HG02943 (cell line): ENCODE results near the gene NXPH2.

ENCODE experiments used
- ATAC-seq: cut with Tn5 transposase; IDR thresholded peaks from one replicate; pipeline ENCODE4 v1.9.1; 2021; ENCODE audit warnings: mild to moderate bottlenecking, low read depth, moderate library complexity; ENCODE audit not compliant: unreplicated experiment

The NXPH2 gene

DNA sequence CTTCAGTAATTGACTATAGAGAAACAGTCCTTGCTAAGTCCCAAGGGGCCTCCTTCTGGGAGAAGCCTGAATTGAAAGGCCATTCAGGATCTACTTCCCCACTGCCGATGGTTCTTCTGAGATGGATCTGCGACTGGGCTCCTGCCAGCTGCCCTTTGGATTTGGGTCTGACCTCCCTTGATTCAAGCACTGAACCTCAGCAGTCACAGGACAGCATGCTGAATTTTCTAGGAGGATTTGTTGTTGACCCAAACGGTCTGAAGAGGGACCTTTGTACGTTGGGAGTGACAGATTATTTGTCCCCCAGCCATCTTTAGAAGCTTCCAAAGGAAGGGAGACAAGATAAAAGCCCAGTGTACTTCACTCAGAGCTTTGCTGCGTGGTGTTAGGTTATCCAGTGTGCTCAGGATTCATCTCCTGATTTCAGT, 67.1 kb downstream of the NXPH2 start:
- ATAC-seq, result no peak

DNA sequence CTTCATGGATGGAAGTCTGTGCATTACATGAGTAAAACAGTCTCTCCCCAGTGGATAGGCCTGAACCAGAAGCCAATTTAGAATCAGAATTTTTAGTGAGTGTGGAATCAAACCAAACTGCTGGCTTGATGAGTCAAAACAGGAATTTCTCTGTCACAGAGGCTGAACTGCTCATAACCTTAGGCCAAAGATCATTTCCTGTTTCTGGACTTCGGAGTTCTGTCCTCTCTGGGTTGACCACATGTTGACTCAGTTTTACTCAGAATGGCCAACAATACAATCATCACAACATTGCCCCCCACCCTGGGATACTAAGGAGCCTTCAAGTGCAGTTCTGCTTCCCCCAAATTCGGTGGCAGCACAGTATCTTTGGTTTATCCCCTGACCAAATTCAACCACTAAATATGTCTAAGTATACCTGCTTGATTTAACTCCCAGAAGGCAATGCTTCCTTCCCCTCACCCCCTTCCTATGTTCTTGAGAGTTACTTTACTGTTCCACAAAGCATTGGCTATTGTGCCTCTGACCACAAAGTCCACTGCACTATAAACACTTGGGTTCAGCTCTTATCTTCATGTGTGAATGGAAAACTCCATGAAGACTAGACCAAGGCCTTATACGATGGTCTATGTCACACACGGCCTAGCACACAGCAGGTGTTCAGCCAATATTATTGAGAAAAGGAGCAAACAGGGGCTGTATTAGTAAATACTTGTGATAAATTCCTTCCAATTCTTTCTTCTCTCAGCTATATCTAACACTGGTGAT, 67.8 kb downstream of the NXPH2 start:
- peak; percentile 90 for ATAC-seq

DNA sequence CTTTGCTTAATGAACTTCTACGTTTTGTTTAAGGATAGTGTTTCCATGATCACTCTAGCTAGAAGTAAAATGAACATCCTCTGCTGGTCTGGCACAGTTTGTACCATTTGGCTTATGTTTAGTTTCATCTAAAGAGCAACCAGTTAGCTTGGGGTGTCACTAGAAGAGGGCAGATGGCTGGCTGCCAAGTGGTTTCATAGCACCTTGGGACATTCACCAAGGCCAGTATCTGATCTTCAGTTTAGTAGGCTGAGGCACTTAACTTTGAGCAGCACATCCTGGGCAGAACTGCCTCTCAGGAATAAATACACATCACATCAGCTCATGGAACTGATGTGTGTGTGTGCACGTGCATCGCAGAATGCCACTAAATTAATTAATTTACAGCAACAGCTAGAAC, 68.4 kb downstream of the NXPH2 start:
- ATAC-seq, result peak; percentile 71

DNA sequence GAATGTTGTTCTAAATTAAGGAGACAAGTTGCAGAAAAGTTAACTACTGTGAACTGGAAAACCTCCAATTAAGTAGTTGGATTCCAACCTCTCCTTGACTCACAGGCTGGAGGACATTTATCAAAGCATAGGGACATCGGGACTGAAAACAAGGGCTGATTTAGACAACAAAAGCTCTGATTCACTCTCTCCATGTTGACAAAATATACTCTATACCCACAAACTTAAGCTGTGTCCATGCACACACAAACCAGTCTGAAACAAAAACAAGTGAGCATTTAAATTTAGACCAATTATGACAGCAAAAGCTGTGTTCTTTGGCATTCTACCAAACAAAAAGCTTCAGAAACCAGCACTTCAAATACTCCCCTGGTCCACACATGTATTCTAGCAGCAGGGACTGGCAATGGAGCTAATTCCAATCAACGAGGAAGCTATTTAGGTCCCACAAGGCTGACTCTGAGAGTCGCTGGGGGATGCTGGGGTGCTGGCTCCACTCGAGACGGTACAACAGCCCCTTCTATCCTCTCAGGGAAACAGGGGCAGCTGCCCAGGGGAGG, 71.4 kb downstream of the NXPH2 start:
- ATAC-seq, result no peak

DNA sequence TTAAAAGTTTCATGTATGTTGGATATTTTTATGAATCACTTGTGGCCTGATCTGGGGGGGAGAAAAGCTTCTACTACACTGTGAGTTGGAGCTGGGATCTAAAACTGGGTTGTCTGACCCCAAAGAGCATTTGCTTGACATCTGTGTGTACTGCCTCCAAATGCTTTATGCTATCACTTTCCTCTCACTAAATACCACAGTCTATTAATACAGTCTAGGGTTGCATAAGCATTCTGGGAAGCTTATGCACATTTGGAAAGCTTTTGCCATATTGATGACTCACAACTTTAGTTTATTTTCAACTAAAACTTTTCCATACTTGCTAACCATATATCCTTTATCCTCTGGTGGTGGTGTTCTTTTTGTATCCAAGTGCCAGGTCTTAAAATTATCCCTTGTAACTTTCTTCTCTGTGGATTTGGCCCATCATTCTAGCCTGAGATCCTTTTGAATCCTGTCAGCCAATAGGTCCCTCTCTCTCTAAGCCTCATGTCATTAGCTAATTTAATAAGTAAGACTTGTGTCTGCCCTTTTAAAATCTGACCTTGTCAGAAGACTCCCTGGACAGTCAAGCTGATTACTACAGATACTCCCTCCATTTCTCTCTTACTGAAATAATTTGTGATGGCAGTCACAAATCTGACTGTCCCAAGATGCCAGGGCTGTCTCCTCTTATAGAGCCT, 72.7 kb downstream of the NXPH2 start:
- ATAC-seq, result no peak

DNA sequence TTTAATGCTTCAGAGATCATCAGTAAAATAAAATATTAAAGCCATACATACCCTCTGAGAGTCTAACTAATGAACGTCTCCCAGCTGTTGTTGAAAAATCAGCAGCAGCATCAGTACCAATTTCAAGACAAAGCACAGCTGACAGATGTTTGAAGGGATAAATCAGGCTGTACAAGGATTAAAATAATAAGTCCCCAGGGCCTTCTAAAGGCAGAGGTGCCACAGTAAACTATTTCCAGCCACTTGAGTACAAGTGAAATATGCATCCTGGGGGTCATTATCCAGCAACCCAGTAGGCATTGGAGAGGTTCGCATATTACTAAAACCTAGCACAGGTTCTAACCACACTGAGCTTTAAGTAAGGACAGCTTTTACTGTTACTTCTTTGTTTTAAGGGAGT, 76.9 kb downstream of the NXPH2 start:
- ATAC-seq, result no peak

DNA sequence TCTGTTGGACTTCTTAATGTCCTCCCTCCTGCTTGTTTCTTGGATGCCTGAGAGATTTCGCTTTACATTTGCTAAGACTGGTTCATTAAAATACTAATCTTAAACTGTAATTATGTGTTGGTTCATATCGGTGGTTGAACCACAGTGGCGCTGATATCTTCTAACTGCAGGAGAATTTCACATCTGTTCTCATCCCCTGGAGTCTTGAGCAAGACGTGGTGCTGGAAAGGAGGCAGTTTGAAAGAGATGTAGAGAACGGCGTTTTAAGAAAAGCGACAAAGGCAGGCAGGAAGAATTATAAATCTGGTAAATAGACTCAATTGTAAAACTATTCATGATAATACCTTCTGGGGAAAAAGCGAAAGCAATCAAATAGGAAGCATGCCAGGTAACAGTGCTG, 79.5 kb downstream of the NXPH2 start:
- ATAC-seq, result no peak

DNA sequence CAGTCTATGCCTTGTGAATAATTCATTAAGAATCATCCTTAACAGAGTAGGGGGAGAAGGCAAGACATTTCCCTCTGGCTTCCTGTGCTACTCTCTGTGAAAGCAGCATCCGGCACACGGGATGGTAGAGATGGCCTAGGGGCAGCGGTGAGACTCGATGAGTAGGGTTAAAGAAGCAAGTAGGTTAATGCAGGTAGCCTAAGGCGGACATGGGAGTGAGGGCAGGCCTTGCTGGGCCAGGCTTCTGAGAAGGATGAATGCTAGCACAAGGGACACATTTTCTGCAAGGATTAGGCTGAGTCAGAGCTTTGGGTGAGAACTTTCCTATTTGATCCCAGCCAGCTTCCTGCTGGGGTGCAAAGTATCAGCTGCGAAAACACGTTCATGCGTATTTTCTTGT, 80.8 kb downstream of the NXPH2 start:
- ATAC-seq, result no peak

DNA sequence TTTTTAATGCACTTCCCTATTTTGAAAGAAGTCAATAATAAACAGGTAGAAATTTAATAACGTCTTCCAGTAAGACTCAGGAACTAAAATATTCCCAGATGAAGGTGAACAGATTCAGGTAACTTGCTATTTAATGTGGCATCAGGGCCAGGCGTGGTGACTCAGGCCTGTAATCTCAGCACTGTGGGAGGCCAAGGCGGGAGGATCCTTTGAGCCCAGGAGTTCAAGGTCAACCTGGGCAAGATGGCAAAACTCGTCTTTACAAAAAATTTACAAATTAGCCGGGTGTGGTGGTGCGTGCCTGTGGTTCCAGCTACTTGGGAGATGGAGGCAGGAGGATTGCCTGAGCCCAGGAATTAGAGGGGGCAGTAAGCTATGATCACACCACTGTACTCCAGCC, 81.8 kb downstream of the NXPH2 start:
- no peak for ATAC-seq

DNA sequence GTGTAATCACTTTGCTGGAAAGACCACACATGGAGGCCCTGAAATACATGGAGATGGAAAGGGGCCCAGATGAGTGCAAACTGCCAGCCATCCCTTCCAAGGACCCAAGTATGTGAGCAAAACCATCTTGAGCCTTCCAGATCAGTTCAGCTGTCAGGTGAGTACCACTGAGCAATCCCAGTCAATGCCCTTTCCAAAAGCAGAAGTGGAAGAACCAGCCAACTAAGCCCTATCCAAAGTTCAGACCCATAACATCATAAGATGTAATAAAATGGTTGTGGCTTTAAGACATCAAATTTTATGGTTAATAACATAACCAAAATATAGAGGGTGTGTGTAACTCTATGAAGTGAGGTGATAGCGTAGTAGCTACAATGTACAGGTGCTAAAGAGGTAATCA, 88.5 kb downstream of the NXPH2 start:
- ATAC-seq, result no peak

DNA sequence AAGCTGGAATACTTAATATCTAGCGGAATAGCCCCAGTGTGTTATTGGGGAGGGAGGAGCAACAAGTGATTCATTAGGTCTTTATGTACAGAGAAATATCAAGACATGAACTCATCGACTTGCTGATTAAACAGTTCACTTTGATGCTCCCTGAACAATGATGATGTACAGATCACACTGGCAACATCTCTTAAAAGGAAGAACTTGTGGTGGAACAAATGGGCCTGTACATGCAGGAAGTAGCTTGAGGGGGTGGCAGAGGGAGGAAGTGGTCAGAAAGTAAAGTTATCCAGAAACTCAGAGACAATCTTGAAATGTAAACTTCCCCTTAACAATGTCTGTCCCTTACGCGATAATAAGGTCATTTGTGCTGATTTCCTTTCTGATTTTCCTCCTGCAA, 90.5 kb downstream of the NXPH2 start:
- peak; percentile 80 for ATAC-seq

DNA sequence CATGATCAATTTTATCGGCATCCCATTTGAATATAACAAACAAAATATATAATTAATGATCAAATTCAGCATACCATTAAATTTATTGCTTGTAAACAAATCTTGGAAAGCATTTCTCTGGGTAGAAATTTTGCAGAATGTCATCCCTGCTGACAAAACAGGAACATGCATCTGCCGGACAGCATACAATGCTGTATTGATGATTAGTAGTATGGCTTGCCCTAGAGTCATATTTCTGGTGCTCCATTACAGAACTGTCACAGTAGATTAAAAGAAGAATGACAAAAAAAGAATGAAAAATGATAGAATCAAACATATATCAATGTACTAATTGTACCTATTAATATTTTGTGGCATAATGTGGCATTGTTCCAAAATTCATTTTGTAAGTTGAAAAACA, 98.0 kb downstream of the NXPH2 start:
- ATAC-seq, result no peak

DNA sequence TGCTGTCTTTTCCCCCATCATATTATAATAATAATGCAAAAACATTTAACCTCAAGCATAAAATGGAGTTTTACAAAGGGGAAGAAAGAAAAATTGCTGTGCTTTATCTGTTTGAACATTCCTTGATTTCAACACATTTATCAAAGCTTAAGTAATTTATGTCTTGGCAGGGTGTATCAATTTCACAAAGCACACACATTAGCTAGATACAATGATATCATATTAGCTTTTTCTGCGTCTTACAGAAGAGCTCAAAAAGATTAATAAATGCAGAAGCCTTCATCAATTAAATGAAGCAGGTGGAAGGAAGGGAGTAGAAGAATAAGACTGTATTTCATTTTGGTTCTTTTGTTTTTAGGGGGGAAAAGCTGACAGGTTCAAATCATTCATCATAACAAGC, 103.0 kb downstream of the NXPH2 start:
- no peak for ATAC-seq

DNA sequence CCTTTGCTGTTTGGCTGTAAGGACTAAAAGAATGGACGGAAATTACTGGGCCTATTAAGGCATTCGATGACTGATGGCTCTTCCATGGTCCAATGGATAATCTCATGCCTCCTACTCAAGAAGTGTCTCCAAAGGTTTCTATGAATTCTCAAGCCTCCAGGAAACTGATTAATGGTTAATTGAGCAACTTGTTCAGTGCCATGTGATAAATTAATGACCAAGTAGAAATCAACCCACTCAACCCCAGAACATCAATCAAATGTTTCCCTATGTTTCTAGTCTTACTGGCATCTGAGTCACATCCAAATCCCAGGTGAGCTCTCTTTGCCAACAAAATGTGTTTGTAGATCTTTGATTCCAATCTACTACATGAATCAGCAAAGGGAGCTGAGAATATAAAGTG, 103.6 kb downstream of the NXPH2 start:
- no peak for ATAC-seq

DNA sequence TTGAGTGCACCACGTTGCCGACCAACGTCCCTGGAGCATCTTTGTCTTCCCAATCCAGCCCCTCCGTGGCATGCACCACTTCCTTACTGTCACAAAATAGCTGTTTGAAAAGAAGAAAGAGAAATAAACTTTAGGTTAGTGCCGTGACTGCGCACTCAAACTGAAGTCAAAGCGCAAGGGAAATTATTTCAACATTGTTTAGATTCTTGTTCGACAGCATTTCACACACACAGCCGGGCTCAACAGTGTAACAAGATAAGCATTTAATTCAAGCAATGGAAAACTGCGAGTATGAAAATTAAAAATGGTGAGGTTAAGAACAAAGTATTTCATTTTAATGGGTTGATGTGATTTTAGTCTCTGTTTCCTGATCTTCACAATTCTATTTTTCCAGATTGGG, 108.6 kb downstream of the NXPH2 start:
- no peak for ATAC-seq

DNA sequence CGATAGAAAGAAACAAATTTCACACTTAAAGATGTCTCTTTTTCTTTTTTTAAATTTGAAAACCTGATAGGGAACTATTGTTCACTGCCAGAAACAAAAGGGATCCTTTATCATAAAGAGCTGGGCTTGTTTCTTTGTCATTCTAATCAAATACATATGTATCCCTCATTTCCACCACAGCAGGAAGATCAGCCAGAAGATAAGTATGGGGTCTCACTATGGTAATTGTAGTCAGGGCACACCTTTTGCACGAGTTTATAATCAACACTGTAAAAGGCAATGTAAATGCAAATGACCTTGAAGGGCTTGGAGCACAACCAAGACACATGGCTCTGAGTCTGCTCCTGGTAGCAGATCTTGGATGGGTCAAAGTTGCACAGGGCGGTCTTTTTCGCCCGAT, 109.5 kb downstream of the NXPH2 start:
- no peak for ATAC-seq

DNA sequence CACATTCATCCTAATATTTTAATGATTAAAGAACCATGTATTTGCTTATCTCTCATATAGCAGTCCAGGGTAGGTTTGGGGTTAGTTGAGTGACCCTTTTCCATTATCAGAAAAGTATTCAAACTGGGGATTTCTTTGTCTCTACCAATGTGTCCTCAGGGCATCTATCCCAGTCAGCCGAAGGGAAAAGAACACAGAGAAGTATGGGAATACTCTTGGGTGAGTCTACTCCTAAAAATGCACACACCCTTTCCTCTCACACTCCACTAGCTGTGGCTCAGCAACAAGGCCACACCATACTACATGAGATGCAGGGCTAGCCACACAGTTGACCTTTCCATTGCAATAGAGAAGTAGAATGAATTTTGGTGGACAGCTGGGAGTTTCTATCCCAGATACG, 114.3 kb downstream of the NXPH2 start:
- ATAC-seq, result no peak

DNA sequence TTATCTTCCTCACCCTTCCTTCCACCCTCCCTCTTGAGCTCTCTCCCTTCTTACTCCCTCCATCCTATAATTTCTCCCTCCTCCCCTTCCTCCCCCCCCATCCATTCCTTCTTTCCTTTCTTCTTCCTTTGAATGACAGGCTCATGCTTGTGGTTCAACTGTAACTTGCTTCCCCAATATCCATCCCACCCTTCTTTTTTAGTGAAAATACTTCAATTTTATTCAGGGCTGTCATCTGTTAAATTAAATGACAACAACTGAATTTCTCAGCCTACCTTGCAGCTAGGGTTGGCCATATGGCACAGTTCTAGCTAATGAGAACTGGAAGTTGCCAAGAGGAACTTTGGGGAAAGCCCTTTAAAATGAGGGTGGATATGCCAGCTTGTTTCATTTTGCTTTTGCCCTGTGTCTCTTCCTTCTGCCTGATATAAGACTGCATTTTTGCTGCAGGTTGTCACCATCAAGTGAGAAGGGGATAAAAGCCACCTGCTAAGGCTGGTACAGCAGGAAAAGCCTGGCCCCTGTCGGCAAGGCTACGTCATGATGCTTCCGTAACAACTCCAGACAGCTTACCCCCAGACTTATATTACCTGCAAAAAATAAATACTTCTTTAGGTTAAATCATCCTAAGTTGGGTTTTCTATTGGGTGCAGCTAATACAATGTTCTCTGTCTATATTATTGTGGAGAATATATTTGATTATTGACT, 121.8 kb downstream of the NXPH2 start:
- ATAC-seq, result no peak

DNA sequence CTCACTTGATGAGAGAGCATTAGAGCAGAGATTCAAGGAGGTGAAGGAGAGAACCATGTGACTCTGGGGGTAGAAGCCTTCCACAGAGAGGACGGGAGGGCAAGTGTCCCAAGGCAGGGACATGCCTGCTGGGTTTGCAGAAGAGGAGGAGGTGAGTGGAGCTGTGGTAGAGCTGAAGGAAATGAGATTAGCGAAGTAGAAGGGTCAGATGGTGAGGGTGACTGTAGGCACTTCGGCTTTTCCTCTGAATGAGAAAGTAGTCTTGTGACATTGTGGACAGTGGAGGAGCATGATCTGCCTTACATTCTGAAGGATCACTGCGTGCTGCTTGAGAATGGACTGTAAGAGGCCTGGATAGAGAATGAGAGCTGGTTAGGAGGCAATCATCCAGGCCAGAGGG, 126.0 kb downstream of the NXPH2 start:
- no peak for ATAC-seq

DNA sequence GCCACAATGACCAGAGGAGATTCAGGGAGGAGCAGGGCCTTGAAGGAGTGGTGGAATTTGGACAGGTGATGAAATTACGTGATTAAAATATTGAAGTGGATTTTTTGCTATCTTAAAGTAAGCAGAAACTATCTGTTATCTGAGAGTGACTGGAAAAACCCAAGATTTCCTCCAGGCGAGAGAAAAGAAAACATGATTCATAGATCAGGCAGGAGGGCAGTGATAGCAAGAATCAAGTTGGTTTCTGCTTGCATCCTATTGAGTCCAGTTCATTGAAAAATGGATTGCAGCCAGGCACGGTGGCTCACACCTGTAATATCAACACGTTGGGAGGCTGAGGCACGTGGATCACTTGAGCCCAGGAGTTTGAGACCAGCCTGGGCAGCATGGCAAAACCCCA, 127.8 kb downstream of the NXPH2 start:
- no peak for ATAC-seq

DNA sequence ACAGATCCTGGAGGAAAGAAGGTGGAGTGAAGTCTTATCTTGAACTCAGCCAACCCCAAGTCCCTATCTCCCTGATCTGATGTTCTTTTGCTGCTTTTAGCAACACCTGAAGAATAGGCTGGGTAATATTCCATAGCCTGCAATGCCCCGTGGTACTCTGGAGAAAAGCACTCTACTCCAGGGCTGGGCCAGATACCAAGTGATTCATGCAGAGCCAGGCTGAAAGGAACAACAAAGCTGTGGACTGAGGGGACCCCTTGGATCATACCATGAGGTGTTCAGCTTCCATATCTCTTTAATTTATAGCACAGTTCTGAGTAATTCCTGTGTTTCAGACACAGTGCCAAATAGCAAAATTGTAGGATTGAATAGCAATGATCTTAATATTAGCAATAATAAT, 130.6 kb downstream of the NXPH2 start:
- ATAC-seq, result no peak
